Panc1 (cell line): Measurements from ENCODE around the gene CFAP20.

Experiments
- CTCF ChIP-seq: fragments of 450-650 bp; IDR thresholded peaks from 2 replicates; pipeline ENCODE4 v1.5.1; 2017; ENCODE audit warnings: mild to moderate bottlenecking
- TF ChIP-seq, protein P1 (sequence below), 2 experiments: IDR thresholded peaks; 2 replicates each; pipeline ENCODE4 v1.6.1; 2011 to 2012; ENCODE audit warnings: low read depth in 2 of 2, control low read depth in 1 of 2, low read length in 1 of 2, mild to moderate bottlenecking in 1 of 2, moderate library complexity in 1 of 2; ENCODE audit not compliant: insufficient read depth in 1 of 2

DNA sequence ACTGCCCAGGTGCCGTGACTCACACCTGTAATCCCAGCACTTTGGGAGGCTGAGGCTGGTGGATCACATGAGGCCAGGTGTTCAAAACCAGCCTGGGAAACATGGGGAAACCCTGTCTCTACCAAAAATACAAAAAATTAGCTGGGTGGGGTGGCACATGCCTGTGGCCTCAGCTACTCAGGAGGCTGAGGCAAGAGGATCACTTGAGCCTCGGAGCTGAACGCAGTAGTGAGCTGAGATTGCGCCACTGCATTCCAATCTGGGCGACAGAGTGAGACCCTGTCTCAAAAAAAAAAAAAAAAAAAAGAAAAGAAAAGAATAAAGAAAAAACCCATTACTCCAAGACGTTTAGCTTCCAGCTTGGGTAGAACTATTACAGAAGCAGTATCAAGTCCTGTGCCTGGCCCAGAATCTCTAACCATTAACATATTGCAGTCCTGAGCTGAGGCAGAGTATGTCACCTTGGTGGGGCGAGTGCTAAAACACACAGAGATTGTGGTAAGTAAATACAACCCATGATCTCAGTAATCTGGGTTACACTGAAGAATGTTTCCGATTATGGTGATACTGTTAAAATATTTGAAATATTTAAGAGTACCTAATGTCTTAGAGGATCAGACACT, 23.2 kb upstream of the CFAP20 start:
- TF ChIP-seq, protein P1, sequence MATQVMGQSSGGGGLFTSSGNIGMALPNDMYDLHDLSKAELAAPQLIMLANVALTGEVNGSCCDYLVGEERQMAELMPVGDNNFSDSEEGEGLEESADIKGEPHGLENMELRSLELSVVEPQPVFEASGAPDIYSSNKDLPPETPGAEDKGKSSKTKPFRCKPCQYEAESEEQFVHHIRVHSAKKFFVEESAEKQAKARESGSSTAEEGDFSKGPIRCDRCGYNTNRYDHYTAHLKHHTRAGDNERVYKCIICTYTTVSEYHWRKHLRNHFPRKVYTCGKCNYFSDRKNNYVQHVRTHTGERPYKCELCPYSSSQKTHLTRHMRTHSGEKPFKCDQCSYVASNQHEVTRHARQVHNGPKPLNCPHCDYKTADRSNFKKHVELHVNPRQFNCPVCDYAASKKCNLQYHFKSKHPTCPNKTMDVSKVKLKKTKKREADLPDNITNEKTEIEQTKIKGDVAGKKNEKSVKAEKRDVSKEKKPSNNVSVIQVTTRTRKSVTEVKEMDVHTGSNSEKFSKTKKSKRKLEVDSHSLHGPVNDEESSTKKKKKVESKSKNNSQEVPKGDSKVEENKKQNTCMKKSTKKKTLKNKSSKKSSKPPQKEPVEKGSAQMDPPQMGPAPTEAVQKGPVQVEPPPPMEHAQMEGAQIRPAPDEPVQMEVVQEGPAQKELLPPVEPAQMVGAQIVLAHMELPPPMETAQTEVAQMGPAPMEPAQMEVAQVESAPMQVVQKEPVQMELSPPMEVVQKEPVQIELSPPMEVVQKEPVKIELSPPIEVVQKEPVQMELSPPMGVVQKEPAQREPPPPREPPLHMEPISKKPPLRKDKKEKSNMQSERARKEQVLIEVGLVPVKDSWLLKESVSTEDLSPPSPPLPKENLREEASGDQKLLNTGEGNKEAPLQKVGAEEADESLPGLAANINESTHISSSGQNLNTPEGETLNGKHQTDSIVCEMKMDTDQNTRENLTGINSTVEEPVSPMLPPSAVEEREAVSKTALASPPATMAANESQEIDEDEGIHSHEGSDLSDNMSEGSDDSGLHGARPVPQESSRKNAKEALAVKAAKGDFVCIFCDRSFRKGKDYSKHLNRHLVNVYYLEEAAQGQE (IDR thresholded peaks at IDR 0.05; ENCODE audit: insufficient read depth in 1 of 2, low read depth in 2 of 2, low read length in 1 of 2), result no peak
- TF ChIP-seq CTCF, result no peak
